GM21825 (cell line): Measurements from ENCODE around the gene SLC6A2.
A peak's percentile ranks its signal among the peaks of the same experiment; 100 is the strongest.

Experiments
- ATAC-seq: cut with Tn5 transposase; IDR thresholded peaks from one replicate; pipeline ENCODE4 v1.9.1; 2021; ENCODE audit warnings: mild to moderate bottlenecking, moderate library complexity; ENCODE audit not compliant: unreplicated experiment

SLC6A2 gene

DNA sequence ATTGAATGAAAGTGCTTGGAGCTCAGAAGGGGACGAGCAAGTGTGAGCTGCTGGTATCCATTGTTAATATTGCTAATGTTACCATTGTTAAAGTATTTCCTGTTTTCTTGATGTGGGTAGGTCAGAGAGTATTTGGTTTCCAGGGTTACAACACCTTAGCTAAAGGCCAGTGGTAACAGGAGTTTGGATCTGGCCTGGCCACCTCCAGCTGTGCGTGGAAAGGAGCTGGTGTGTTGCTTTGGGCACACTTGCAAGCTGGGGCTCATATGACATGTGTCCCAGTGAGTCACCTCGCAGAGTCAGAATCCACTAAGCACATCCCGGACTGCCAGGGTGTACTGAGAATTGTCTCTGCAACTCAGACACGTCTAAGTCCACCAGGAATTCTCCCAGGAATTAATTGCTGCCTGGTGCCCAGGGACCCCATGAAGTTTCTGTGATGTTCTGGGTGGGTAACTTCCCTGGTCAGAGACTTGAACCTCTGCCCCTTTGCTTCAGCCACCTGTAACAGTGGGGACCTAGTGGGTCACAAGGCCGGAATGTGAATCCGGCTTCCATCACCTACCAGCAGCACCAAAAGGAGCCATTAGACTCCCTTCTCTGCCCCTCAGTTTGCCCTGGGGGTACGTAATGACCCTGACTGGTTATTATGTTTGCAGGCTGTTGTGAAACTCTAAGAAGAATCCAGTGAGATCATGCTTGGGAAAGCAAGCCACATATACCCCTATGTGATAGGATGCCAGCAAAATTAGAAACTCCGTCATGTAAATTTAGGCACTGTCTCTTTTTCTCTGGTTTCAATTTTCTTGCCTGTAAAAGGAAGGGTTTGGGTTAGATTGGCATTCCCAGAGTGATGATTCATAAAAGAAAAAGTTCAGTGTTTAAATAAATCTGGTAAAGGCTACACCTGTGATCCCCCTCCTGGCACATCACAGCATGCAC lies 12.8 kb downstream of the SLC6A2 start:
- no peak for ATAC-seq

GRCh38 chr16:55671206-55671973 lies 15.6 kb downstream of the SLC6A2 start:
- ATAC-seq = no peak

GRCh38 chr16:55671974-55672280 lies 16.1 kb downstream of the SLC6A2 start:
- ATAC-seq = no peak

DNA sequence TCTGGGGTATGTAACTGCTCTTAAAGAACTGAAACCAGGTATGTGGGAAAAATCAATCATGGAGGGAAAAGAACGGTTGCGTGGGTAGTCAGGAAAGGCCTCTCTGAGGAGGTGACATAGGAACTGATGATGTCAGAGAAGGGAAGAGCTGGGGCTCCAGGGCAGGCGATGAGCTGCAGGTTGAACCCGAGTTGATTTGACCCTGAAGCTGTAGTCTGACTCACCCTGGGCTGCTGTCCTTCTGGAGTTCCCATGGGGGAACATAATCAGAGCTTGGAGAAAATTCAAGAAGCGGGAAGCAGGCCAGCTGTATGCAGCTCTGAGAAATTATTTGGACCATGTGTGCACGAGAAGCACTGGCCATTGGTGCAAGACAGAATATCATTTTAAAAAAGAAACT lies 16.7 kb downstream of the SLC6A2 start:
- ATAC-seq = no peak

- no peak for ATAC-seq
These were observed 22.5 kb downstream of the SLC6A2 start for GRCh38 chr16:55678161-55678821.

GRCh38 chr16:55682086-55682485 lies 26.3 kb downstream of the SLC6A2 start:
- no peak for ATAC-seq

DNA sequence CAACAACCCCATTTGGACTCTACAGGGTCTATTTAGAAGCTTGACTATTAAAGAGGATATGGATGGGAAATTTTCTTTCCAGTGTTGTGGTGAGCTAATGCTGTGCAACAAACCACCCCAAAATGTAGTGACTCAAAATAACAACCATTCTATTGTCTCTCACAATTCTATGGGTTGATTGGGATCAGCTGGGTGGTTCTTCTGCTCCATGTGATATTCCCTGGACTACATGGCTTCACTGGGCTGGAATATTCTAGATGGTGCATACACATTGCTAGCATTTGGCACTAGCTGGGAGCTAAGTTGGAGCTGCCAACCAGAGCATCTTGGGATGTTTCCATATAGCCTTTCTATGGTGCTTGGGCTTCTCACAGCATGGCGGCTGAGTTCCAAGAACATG lies 30.2 kb downstream of the SLC6A2 start:
- no peak for ATAC-seq

GRCh38 chr16:55686671-55687070 lies 30.9 kb downstream of the SLC6A2 start:
- no peak for ATAC-seq

DNA sequence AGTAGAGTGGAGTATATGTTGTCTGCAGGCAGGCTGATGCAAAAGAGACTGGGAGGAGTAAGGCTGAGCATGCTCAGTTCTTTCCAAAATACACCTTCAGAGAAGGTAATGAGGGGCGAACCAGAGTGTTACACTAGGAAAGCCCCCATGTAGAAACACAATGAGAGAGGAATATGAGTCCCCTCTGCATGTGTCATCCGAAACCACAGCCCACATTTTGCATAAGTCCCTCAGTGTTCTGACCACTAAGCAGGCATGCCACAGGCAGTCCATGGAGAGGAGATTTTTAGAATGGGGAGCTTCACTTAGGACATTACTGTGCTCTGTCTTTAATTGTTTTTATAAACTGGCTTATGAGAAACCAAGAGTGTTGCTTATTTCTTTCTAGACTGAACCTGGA lies 32.0 kb downstream of the SLC6A2 start:
- ATAC-seq = no peak

DNA sequence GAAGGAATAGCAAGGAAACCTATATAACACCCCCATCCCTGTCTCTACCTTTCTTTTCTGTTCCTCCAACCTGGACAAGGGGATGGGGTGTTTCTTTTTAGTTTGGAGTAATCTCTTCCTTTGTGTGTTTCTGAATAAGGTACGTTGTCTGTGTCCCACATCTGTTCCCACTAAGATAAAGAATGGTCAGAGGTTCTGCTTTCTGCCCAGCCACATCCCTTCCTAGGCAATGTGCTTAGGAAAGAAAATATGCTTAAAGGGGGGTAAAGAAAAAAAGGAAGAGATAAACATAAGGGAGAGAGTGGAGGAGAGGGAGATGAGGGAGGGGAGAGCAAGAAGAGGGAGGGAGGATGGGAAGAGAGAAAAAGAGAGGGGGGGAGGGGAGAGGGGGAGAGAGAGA lies 35.1 kb downstream of the SLC6A2 start:
- ATAC-seq = no peak

- ATAC-seq = no peak
These were observed 36.0 kb downstream of the SLC6A2 start for GRCh38 chr16:55691771-55692170.

DNA sequence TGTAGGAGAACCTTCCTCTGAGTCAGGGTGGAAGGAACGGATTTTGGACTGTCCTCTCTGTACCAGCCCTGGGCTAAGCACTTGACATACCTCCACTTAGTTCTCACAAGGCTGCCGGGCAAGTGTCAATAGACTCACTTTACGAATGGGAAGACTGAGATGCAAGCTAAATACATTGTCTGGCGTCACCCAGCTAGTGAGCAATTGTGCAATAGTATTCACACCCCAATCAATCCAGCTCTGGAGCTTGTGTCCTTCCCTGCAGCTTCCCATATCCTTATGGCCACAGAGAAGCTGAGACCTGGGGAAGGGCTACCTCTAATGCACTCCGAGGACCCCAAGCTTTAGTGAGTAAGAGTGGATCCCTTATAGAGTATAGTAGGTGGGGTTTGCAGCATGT lies 39.8 kb downstream of the SLC6A2 start:
- no peak for ATAC-seq

DNA sequence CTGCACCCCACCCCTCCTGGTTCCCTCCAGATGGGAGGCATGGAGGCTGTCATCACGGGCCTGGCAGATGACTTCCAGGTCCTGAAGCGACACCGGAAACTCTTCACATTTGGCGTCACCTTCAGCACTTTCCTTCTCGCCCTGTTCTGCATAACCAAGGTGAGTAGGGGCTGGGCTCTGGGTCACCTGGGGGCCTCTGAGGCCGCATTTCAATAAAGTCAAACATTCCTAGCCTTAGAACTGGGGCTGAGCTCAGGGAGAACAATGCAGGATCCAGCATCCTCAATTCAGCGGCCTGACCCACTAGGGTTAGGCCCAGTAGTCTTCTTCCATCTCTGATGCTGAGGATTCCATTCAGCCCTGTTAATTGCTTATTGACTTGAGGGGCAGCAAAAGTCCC lies 42.1 kb downstream of the SLC6A2 start:
- no peak for ATAC-seq

GRCh38 chr16:55698331-55698730 lies 42.5 kb downstream of the SLC6A2 start:
- ATAC-seq = no peak

- ATAC-seq = no peak
These were observed 43.2 kb downstream of the SLC6A2 start for GRCh38 chr16:55698946-55699345.

- ATAC-seq = no peak
These were observed 43.8 kb downstream of the SLC6A2 start for GRCh38 chr16:55699616-55700015.

- ATAC-seq = no peak
These were observed 44.3 kb downstream of the SLC6A2 start for GRCh38 chr16:55700067-55700466.

DNA sequence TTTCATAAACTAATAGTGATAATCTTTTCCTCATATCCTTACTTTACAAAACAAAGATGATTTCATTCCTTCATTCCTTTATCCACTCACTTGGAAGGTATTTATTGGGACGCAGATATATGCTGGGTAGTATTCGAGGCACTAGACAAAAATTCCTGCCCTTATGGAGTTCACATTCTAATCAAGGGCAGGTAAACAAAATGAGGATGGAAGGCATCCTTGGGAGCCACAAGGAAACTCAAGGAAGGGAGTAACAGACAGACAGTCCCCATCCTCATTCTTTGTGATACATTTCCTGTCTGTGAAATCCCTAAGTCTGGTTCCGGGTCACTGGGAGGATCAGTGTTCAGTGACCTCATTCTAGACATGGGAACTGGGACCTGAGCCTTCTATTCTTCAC lies 45.2 kb downstream of the SLC6A2 start:
- ATAC-seq = no peak

DNA sequence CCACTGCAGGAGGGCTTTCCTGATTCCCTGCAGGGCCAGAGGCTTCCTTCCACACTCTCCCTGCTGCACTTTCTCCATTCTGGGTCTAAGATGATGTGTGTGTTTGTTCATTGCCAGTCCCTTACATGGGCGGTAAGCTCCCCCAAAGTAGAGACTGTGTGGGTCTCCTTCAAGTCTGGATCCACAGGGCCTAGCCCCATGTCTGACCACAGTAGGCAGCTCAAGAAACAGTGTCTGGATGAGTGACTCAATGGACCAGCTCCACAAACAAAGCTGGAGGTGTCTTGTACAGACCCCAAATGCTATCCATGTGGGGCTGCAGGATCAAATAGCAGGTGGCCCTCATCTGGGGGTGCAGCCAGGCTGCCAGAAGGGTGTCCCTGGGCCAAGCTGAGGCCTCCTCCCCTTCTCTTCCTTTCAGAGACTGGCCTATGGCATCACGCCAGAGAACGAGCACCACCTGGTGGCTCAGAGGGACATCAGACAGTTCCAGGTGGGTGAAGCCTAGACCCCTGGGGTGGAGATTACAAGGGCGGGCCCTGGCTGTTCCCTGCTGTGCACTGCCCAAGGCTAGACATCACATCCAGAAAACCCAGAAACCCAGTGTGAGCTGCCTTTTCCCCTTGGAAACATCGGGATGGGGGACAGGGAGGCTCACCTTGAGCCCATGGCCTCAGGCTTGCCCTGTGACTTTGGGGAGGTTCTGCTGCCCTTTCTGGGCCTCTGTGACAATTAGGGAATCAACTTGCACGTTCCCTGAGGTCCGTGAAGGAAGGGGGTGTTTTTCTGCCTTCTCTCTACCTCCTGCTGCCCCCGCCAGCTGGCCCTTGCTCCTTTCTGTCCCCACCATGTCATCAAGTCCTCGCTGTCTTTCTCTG lies 45.9 kb downstream of the SLC6A2 start:
- ATAC-seq = peak; percentile 74
